Measurements from ENCODE around the gene ARMC9. TPM values are rescaled to one million over a fixed set of nuclear protein-coding genes. Genes with fewer than 3 reads are reported as not detected.

ARMC9 gene
- total and polyA plus RNA-seq, 8 donors: 4.5 to 114 (median 11.0) TPM

DNA sequence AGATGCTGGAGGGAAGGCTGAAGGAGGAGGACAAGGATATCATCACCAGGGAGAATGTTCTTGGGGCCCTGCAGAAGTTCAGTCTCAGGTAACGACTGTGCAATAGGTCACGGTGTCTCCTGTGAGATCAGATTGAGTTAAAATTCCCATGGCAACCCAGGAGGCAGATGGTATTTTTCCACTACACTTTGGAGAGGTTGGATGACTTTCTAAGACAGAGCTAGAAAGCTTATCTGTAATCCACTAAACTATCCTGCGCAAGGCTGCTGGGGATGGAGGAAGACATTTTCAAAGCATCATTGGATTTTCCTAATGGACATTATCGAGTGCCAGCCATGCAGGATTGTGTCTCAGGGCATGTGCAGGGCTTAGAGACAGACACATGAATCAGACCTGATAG lies 74.6 kb downstream of the ARMC9 start:
- H3K27me3 ChIP-seq: no peaks in the 10 kb centered on the region
- TF ChIP-seq, protein P1, sequence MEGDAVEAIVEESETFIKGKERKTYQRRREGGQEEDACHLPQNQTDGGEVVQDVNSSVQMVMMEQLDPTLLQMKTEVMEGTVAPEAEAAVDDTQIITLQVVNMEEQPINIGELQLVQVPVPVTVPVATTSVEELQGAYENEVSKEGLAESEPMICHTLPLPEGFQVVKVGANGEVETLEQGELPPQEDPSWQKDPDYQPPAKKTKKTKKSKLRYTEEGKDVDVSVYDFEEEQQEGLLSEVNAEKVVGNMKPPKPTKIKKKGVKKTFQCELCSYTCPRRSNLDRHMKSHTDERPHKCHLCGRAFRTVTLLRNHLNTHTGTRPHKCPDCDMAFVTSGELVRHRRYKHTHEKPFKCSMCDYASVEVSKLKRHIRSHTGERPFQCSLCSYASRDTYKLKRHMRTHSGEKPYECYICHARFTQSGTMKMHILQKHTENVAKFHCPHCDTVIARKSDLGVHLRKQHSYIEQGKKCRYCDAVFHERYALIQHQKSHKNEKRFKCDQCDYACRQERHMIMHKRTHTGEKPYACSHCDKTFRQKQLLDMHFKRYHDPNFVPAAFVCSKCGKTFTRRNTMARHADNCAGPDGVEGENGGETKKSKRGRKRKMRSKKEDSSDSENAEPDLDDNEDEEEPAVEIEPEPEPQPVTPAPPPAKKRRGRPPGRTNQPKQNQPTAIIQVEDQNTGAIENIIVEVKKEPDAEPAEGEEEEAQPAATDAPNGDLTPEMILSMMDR (IDR thresholded peaks at IDR 0.05): no peak
- no peak for TF ChIP-seq EP300 (IDR thresholded peaks at IDR 0.05)
- no peak for TF ChIP-seq POLR2A (IDR thresholded peaks at IDR 0.05)
- no peak for TF ChIP-seq POLR2AphosphoS5 (IDR thresholded peaks at IDR 0.05)
- 92 to 99% (median 95%) methylated on average over 4 of the region's 4 CpGs for WGBS, 5 donors
- intact Hi-C loops (cut with DNase I; ENCODE audit: low total_unique reads): no loop called here
- DNase-seq: no peak
- no peaks in the 10 kb centered on the region for H3K4me1 ChIP-seq
- H3K9me3 ChIP-seq: no peaks in the 10 kb centered on the region
- H3K36me3 ChIP-seq: peaks cover 25 to 88% (median 59%) of the 10 kb centered on the region in 4 donors
- no peak overlapping the region for H3K27ac ChIP-seq
- no peak overlapping the region for H3K4me3 ChIP-seq

DNA sequence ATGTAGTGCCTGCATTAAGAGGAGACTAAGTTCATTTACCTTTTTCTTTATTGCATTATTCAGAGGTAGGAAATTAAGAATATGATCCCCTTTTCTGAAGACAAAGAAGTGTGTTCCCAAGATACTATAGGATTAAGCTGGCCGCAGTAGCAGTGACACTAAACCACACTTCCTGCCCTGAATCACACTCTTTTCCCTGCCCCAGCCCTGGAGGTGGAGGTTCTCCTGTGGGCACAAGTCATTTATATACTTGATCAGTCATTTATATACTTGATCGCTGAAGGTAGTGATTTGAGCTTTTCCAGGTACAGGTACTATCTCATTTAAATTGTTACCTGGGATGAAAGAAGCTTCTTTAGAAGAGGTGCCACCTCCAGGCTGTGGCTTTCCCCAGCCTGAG lies 78.6 kb downstream of the ARMC9 start:
- Histone ChIP-seq H3K4me3 (no peak overlapping the region), H3K27ac (no peak overlapping the region), H3K36me3 (peaks cover 32 to 96% (median 74%) of the 10 kb centered on the region in 4 donors), H3K9me3 (no peaks in the 10 kb centered on the region), H3K27me3 (no peaks in the 10 kb centered on the region), H3K4me1 (no peaks in the 10 kb centered on the region)
- DNase-seq: no peak
- TF ChIP-seq, protein P1 (IDR thresholded peaks at IDR 0.05): no peak
- TF ChIP-seq EP300 (IDR thresholded peaks at IDR 0.05): no peak
- TF ChIP-seq POLR2AphosphoS5 (IDR thresholded peaks at IDR 0.05): no peak
- TF ChIP-seq POLR2A (IDR thresholded peaks at IDR 0.05): no peak
- intact Hi-C loops (cut with DNase I; ENCODE audit: low total_unique reads): no loop called here
- WGBS, 5 donors: 71 to 91% (median 88%) methylated on average over 2 of the region's 2 CpGs

DNA sequence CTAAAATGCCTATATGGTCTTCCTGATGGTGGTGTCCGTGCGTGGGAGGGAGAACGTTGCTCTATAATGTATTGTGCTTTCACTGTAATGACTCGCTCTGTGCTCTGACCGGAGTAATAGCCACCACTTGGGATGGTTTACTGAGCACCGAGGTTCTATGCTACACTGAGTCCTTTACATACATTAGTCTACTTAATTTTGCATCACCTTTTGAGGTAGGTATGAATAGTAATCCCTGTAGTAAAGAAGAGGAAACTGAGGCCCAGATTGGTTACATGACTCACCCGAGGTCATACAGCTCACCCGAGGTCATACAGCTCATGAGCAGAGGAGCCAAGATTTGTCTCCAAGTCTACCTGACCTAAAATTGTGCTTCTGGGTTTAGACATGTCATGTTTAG lies 79.5 kb downstream of the ARMC9 start:
- TF ChIP-seq POLR2AphosphoS5 (IDR thresholded peaks at IDR 0.05) (no peak), EP300 (IDR thresholded peaks at IDR 0.05) (no peak), POLR2A (IDR thresholded peaks at IDR 0.05) (no peak)
- intact Hi-C loops (cut with DNase I; ENCODE audit: low total_unique reads): no loop called here
- Histone ChIP-seq H3K36me3 (peaks cover 27 to 94% (median 71%) of the 10 kb centered on the region in 4 donors), H3K9me3 (no peaks in the 10 kb centered on the region), H3K27me3 (no peaks in the 10 kb centered on the region), H3K4me3 (no peak overlapping the region), H3K4me1 (no peaks in the 10 kb centered on the region), H3K27ac (no peak overlapping the region)
- 88 to 95% (median 89%) methylated on average over 8 of the region's 8 CpGs for WGBS, 5 donors
- no peak for DNase-seq

DNA sequence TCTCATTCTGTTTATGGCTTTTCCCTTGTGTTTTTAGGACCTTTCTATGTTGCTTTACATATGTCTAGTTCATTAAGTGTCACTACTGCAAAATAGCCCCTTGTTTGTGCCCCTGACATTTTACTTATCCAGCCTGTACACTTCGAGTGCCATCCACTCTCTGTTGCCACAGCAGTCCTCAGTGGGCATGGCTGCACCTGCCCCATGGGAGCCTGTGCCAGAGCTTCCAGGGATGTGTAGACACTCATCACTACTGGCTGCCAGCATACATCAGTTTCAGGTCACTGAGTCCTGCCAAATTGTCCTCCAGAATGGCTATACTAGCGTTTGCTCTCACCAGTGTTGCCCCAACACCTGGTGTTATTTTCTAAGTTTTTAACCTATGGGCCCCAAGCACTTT lies 80.4 kb downstream of the ARMC9 start:
- 89 to 95% (median 91%) methylated on average over 2 of the region's 2 CpGs for WGBS, 5 donors
- DNase-seq: no peak
- H3K27ac ChIP-seq: no peak overlapping the region
- no peak for TF ChIP-seq EP300 (IDR thresholded peaks at IDR 0.05)
- no peak for TF ChIP-seq POLR2AphosphoS5 (IDR thresholded peaks at IDR 0.05)
- no peak for TF ChIP-seq POLR2A (IDR thresholded peaks at IDR 0.05)
- TF ChIP-seq, protein P1 (IDR thresholded peaks at IDR 0.05): no peak
- H3K27me3 ChIP-seq: no peaks in the 10 kb centered on the region
- H3K4me3 ChIP-seq: no peak overlapping the region
- no peaks in the 10 kb centered on the region for H3K9me3 ChIP-seq
- no peaks in the 10 kb centered on the region for H3K4me1 ChIP-seq
- peaks cover 21 to 94% (median 66%) of the 10 kb centered on the region in 4 donors for H3K36me3 ChIP-seq
- intact Hi-C loops (cut with DNase I; ENCODE audit: low total_unique reads): no loop called here

DNA sequence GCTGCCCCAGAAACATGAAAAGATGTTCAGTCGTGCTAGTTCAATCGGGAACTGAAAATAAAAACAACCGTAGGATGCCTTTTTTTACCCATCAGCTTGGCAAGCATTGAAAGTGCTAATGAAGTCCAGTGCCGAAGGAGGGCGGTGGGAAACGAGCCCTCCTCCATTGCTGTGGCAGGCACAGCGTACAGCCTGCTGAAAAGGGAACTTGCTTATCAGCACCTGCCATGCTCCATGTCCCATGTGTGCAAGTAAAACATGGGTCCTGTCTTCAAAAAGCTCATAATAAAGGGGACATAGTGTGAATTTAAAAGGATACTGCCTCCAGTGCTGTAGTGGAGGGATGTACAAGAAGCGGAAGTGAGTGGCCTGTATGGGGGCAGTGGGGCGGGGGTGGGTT lies 82.4 kb downstream of the ARMC9 start:
- intact Hi-C loops (cut with DNase I; ENCODE audit: low total_unique reads): no loop called here
- H3K27ac ChIP-seq: no peak overlapping the region
- no peak for TF ChIP-seq POLR2AphosphoS5 (IDR thresholded peaks at IDR 0.05)
- TF ChIP-seq, protein P1 (IDR thresholded peaks at IDR 0.05): no peak
- TF ChIP-seq EP300 (IDR thresholded peaks at IDR 0.05): no peak
- no peak for TF ChIP-seq POLR2A (IDR thresholded peaks at IDR 0.05)
- DNase-seq: no peak
- H3K4me1 ChIP-seq: no peaks in the 10 kb centered on the region
- WGBS, 5 donors: 69 to 91% (median 87%) methylated on average over 9 of the region's 9 CpGs
- H3K4me3 ChIP-seq: no peak overlapping the region
- no peaks in the 10 kb centered on the region for H3K27me3 ChIP-seq
- peaks cover 16 to 93% (median 59%) of the 10 kb centered on the region in 4 donors for H3K36me3 ChIP-seq
- no peaks in the 10 kb centered on the region for H3K9me3 ChIP-seq
